MM.1S (cell line): ENCODE measurements around the gene EDEM1.

ENCODE experiments used
- DNase-seq: peaks from one replicate; pipeline ENCODE4 v3.0.0-alpha.2; 2015
- H2AFZ ChIP-seq: fragments of 300-600 bp; sonication (generic); 2 replicates; pipeline ENCODE4 v1.6.0; 2016; ENCODE audit warnings: antibody characterized with exemption, low read length
- H3F3A ChIP-seq: fragments of 300-600 bp; sonication (generic); 2 replicates; pipeline ENCODE4 v1.6.1; 2016; ENCODE audit warnings: mild to moderate bottlenecking, antibody characterized with exemption, low read length, moderate library complexity, mixed read lengths; ENCODE audit not compliant: insufficient read depth
- H3K27ac ChIP-seq: fragments of 300-600 bp; sonication (generic); 2 replicates; pipeline ENCODE4 v1.5.1; 2016; ENCODE audit warnings: mild to moderate bottlenecking, low read length
- H3K27me3 ChIP-seq: fragments of 300-600 bp; sonication (generic); replicated peaks from 2 replicates; pipeline ENCODE4 v1.6.0; 2016; ENCODE audit warnings: low read length; ENCODE audit not compliant: insufficient read depth
- H3K36me3 ChIP-seq: fragments of 300-600 bp; sonication (generic); replicated peaks from 2 replicates; pipeline ENCODE4 v1.6.1; 2016; ENCODE audit warnings: mild to moderate bottlenecking, low read length, mixed read lengths; ENCODE audit not compliant: insufficient read depth
- H3K4me1 ChIP-seq: fragments of 300-600 bp; sonication (generic); 2 replicates; pipeline ENCODE4 v1.6.1; 2016; ENCODE audit warnings: low read length, mixed read lengths
- H3K4me2 ChIP-seq: fragments of 300-600 bp; sonication (generic); 2 replicates; pipeline ENCODE4 v1.6.0; 2016; ENCODE audit warnings: low read depth, low read length
- H3K4me3 ChIP-seq: fragments of 300-600 bp; sonication (generic); 2 replicates; pipeline ENCODE4 v1.5.1; 2016; ENCODE audit warnings: low read length, mixed read lengths
- H3K79me2 ChIP-seq: fragments of 300-600 bp; sonication (generic); 2 replicates; pipeline ENCODE4 v1.6.1; 2016; ENCODE audit warnings: mixed run types, low read length, mixed read lengths
- H3K9ac ChIP-seq: fragments of 300-600 bp; sonication (generic); 2 replicates; pipeline ENCODE4 v1.6.1; 2016; ENCODE audit warnings: low read length, mixed read lengths
- H3K9me2 ChIP-seq: fragments of 300-600 bp; sonication (generic); replicated peaks from 2 replicates; pipeline ENCODE4 v1.6.1; 2016; ENCODE audit warnings: mild to moderate bottlenecking, low read length, mixed read lengths; ENCODE audit not compliant: insufficient read depth
- H3K9me3 ChIP-seq: fragments of 300-600 bp; sonication (generic); replicated peaks from 2 replicates; pipeline ENCODE4 v1.6.1; 2016; ENCODE audit warnings: mild to moderate bottlenecking, low read length, mixed read lengths; ENCODE audit not compliant: insufficient read depth
- H4K20me1 ChIP-seq: fragments of 300-600 bp; sonication (generic); 2 replicates; pipeline ENCODE4 v1.6.1; 2016; ENCODE audit warnings: mild to moderate bottlenecking, low read length, moderate library complexity, mixed read lengths; ENCODE audit not compliant: insufficient read depth
- CTCF ChIP-seq: fragments of 300-600 bp; sonication (generic); IDR thresholded peaks from 2 replicates; pipeline ENCODE4 v1.5.1; 2016; ENCODE audit warnings: antibody characterized with exemption, low read length, mixed read lengths
- EZH2 ChIP-seq: fragments of 300-600 bp; sonication (generic); optimal IDR thresholded peaks from 2 replicates; pipeline ENCODE3; 2017; ENCODE audit warnings: low read depth, mild to moderate bottlenecking, antibody characterized with exemption, low read length, mixed read lengths
- EZH2phosphoT487 ChIP-seq: fragments of 300-600 bp; sonication (generic); IDR thresholded peaks from 2 replicates; pipeline ENCODE4 v1.6.1; 2018; ENCODE audit warnings: antibody characterized with exemption, low read length

EDEM1 gene

GRCh38 chr3:5213574-5213966 is 26.1 kb downstream of the EDEM1 start:
- TF ChIP-seq EZH2phosphoT487, result no peak
- Histone ChIP-seq H3K27ac (peak overlapping the region; percentile 96), H3K79me2 (peaks cover 71% of the 10 kb centered on the region), H3K4me1 (peaks cover 75% of the 10 kb centered on the region), H3K36me3 (peaks cover 43% of the 10 kb centered on the region), H3K9me2 (no peaks in the 10 kb centered on the region), H2AFZ (no peak overlapping the region), H3K9ac (peak overlapping the region; percentile 76), H3K9me3 (no peaks in the 10 kb centered on the region), H4K20me1 (no peaks in the 10 kb centered on the region), H3K4me3 (no peak overlapping the region), H3K27me3 (no peaks in the 10 kb centered on the region), H3F3A (peaks cover 72% of the 10 kb centered on the region), H3K4me2 (peak overlapping the region; percentile 73)
- DNase-seq, result peak; percentile 97

- H3K4me1 ChIP-seq, result peaks cover 67% of the 10 kb centered on the region
- H3K9me2 ChIP-seq, result no peaks in the 10 kb centered on the region
- H3K27me3 ChIP-seq, result no peaks in the 10 kb centered on the region
- peak overlapping the region; percentile 96 for H3K27ac ChIP-seq
- H3K79me2 ChIP-seq, result peaks cover 63% of the 10 kb centered on the region
- TF ChIP-seq EZH2 (no peak), EZH2phosphoT487 (no peak), CTCF (no peak)
- H3F3A ChIP-seq, result peaks cover 70% of the 10 kb centered on the region
- H3K4me3 ChIP-seq, result no peak overlapping the region
- H3K9me3 ChIP-seq, result no peaks in the 10 kb centered on the region
- H4K20me1 ChIP-seq, result no peaks in the 10 kb centered on the region
- H3K9ac ChIP-seq, result peak overlapping the region; percentile 57; the same call in 1 of the 2 replicates
- DNase-seq, result no peak
- no peak overlapping the region for H2AFZ ChIP-seq
- H3K36me3 ChIP-seq, result peaks cover 39% of the 10 kb centered on the region
- H3K4me2 ChIP-seq, result peak overlapping the region; percentile 52; the same call in 1 of the 2 replicates
Measured at GRCh38 chr3:5214352-5214751, 26.8 kb downstream of the EDEM1 start.

- Histone ChIP-seq H3K27me3 (no peaks in the 10 kb centered on the region), H3K4me1 (peaks cover 32% of the 10 kb centered on the region), H2AFZ (no peak overlapping the region), H4K20me1 (no peaks in the 10 kb centered on the region), H3K4me2 (no peak overlapping the region), H3K9me2 (no peaks in the 10 kb centered on the region), H3K36me3 (peaks cover 19% of the 10 kb centered on the region), H3F3A (peaks cover 54% of the 10 kb centered on the region), H3K9ac (no peak overlapping the region), H3K9me3 (no peaks in the 10 kb centered on the region), H3K27ac (no peak overlapping the region), H3K4me3 (no peak overlapping the region), H3K79me2 (peaks cover 44% of the 10 kb centered on the region)
- TF ChIP-seq EZH2, result no peak
- TF ChIP-seq EZH2phosphoT487, result no peak
- TF ChIP-seq CTCF, result no peak
- no peak for DNase-seq
Measured at GRCh38 chr3:5217824-5218595, 30.5 kb downstream of the EDEM1 start.

- H3K4me3 ChIP-seq, result no peak overlapping the region
- TF ChIP-seq EZH2 (no peak), CTCF (no peak), EZH2phosphoT487 (no peak)
- no peaks in the 10 kb centered on the region for H4K20me1 ChIP-seq
- no peaks in the 10 kb centered on the region for H3K9me2 ChIP-seq
- no peak overlapping the region for H3K9ac ChIP-seq
- no peak for DNase-seq
- H3K4me2 ChIP-seq, result no peak overlapping the region
- H3K79me2 ChIP-seq, result peaks cover 43% of the 10 kb centered on the region
- no peaks in the 10 kb centered on the region for H3K9me3 ChIP-seq
- H3F3A ChIP-seq, result peaks cover 48% of the 10 kb centered on the region
- H3K27me3 ChIP-seq, result no peaks in the 10 kb centered on the region
- H2AFZ ChIP-seq, result no peak overlapping the region
- peaks cover 27% of the 10 kb centered on the region for H3K4me1 ChIP-seq
- H3K36me3 ChIP-seq, result peaks cover 19% of the 10 kb centered on the region
- no peak overlapping the region for H3K27ac ChIP-seq
Measured at GRCh38 chr3:5218815-5219214, 31.3 kb downstream of the EDEM1 start.
